ENCODE results near the gene NNT.
"Not testable (repeated sequence)": the region's sequence is repeated elsewhere in the genome, so short reads cannot be mapped to it uniquely, and the experiment has no call there.

Gene NNT

DNA sequence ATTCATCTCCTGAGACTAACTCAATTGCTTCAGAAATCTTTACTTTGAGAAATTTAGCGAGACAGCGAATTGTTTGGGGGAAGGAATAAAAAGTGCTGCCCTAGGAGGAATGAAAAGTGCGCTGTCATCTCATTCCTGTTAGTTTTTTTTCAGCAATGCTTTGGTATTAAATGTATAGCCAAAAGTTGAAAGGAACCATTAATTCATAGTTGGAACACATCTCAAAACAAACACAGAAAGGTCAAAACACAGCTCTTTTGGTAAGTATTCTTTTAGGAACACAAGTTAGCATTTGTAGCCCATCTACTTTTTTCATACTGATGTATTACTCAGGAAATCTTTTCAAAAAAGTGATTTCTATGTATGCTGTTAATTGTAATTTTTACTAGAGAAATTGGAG lies 109.1 kb downstream of the NNT start:
- no peak for DNase-seq (ENCODE audit: low read depth)

DNA sequence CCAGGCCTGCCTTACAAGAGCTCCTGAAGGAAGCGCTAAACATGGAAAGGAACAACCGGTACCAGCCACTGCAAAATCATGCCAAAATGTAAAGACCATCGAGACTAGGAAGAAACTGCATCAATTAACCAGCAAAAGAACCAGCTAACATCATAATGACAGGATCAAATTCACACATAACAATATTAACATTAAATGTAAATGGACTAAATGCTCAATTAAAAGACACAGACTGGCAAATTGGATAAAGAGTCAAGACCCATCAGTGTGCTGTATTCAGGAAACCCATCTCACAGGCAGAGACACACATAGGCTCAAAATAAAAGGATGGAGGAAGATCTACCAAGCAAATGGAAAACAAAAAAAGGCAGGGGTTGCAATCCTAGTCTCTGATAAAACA lies 116.8 kb downstream of the NNT start:
- not testable (repeated sequence) for DNase-seq (ENCODE audit: low read depth)

DNA sequence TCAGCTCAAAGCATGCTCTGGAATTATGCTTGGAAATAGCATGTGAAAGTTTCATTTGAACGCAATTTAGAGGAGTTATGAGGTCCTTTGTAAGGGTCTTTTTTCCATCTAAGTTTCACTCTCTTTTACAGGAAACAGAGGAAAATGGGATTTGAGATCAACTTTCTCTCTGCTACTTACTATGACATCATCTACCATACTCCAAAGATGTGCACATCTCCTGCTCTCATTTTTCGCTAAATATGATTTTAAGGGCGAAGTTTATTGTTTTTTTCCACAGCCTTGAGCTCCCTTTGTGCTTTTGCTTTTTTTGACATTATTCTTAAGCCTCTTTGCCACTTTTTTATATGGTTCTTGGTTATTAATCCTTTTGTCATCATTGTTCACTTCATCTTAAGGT lies 125.6 kb downstream of the NNT start:
- no peak for DNase-seq (ENCODE audit: low read depth)

DNA sequence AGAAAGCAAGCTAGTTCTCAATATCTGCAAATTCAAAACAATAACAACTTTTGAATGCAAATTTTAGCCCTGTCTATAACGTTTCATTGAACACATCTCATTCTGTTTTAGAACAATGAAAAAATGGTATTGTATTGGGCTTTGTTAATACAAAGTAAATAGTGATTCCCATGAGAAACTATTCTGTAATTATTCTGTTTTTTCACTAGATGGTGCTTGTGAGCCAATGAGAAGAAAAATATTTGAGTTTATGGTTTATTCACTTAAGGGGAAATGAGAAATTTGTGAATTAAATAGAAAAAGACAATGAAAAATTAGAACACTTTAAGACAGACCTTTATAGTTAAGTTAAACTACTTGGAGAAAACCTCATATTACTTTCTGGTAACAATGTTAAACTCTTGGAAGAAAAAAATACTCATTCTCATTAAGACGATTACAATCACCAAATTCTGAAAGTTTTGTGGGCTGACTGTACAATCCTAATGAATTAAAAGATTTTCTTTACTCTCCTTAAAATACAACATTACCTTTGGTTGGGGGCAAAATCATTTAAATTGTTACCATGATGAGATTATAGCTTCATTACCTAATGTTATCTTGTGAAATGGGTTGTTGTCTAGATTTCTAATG lies 127.0 kb downstream of the NNT start:
- no peak for DNase-seq (ENCODE audit: low read depth)

DNA sequence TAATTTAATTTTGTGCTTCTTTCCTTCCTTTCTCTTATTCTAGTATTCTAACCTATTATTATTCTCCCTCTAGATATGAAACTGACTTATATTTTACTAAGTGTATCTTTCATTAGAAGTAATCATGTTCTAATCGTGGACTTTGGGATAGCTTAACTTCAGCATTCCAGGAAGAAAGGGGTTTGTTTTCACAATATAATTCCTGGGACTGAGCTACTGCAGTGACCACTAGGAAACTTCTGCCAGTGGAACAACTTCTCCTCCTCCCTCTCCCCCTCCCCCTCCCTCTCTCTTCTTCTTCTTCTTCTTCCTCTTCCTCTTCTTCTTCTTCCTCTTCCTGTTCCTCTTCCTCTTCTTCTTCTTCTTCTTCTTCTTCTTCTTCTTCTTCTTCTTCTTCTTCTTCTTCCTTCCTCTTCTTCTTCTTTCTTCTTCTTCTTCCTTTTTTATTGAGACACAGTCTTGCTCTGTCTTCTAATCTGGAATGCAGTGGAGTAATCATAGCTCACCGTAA lies 127.9 kb downstream of the NNT start:
- no peak for DNase-seq (ENCODE audit: low read depth)

DNA sequence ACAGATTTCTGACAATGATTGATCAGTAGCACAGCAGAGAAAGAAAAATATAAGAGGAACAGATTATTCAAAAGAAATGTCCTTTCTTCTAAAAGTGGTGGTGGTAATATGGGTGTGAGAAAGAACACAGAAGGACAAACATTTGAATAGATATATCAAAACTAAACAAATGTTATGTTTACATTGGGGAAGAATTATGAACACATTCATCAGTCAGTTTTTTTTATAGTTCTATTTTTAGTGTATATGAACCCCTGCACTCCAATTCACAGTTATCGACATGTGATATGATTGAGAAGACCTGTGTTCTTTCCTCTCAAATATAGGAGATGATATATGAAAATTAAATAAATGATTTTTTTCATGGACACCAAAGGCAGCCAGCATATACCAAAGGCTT lies 128.6 kb downstream of the NNT start:
- no peak for DNase-seq (ENCODE audit: low read depth)

DNA sequence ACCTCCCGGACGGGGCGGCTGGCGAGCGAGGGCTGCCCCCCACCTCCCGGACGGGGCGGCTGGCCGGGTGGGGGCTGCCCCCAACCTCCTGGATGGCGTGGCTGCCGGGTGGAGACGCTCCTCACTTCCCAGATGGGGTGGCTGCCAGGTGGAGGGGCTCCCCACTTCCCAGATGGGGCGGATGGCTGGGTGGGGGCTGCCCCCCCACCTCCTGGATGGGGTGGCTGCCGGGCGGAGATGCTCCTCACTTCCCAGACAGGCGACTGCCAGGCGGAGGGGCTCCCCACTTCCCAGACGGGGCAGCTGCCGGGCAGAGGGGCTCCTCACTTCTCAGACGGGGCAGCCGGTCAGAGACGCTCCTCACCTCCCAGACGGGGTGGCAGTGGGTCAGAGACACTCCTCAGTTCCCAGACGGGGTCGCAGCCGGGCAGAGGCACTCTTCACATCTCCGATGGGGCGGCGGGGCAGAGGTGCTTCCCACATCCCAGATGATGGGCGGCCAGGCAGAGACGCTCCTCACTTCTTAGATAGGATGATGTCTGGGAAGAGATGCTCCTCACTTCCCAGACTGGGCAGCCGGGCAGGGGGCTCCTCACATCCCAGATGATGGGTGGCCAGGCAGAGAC lies 143.1 kb downstream of the NNT start:
- not testable (repeated sequence) for DNase-seq (ENCODE audit: low read depth)

DNA sequence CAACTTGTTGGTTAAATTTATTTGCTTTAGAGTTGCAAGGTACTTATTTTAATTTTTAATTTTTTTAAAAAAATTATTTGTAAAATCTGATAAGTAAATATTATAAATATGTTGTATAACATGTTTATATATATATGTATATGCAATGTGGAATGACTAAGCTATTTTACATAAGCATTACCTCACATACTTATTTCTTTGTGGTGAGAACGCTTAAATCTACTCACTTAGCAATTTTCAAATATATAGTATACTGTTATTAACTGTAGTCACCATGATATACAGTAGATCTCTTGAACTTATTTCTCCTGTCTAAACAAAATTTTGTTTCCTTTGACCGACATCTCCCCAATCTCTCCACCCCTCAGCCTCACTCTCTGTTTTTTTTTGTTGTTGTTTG lies 147.8 kb downstream of the NNT start:
- no peak for DNase-seq (ENCODE audit: low read depth)

DNA sequence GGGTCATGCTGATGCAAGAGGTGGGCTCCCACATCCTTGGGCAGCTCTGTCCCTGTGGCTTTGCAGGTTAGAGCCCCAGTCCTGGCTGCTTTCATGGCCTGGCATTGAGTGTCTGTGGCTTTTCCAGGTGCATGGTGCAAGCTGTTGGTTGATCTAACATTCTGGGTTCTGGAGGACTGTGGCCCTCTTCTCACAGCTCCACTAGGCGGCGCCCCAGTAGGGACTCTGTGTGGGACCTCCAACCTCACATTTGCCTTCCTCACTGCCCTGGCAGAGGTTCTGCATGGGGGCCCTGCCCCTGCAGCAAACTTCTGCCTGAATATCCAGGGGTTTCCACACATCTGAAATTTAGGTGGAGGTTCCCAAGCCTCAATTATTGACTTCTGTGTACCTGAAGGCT lies 150.1 kb downstream of the NNT start:
- DNase-seq (ENCODE audit: low read depth) = no peak

All from stimulated activated CD4-positive, alpha-beta T cell treated with anti-CD3 and anti-CD28 coated beads, Interleukin-2, amount 100 ng/mL, for 4 hours (primary cell).